HG03066 (cell line): ENCODE data around the gene IPO9.
"Not testable (repeated sequence)": the region's sequence is repeated elsewhere in the genome, so short reads cannot be mapped to it uniquely, and the experiment has no call there.

Source experiments
- ATAC-seq: cut with Tn5 transposase; IDR thresholded peaks from one replicate; pipeline ENCODE4 v1.9.1; 2021; ENCODE audit warnings: low read depth; ENCODE audit not compliant: unreplicated experiment

Gene IPO9

GRCh38 chr1:201900476-201900875, 71.5 kb downstream of the IPO9 start:
- no peak for ATAC-seq

GRCh38 chr1:201901036-201901435, 72.1 kb downstream of the IPO9 start:
- not testable (repeated sequence) for ATAC-seq

GRCh38 chr1:201902198-201902597, 73.2 kb downstream of the IPO9 start:
- ATAC-seq, result no peak

- no peak for ATAC-seq
Observed at GRCh38 chr1:201903135-201903534, 74.2 kb downstream of the IPO9 start.

- no peak for ATAC-seq
Observed at GRCh38 chr1:201904579-201904978, 75.6 kb downstream of the IPO9 start.

- no peak for ATAC-seq
Observed at GRCh38 chr1:201905234-201905890, 76.4 kb downstream of the IPO9 start.

GRCh38 chr1:201906336-201906735, 77.4 kb downstream of the IPO9 start:
- ATAC-seq, result no peak

- no peak for ATAC-seq
Observed at GRCh38 chr1:201907621-201908020, 78.7 kb downstream of the IPO9 start.

GRCh38 chr1:201911826-201912571, 83.0 kb downstream of the IPO9 start:
- ATAC-seq, result no peak

- ATAC-seq, result no peak
Observed at GRCh38 chr1:201912832-201913231, 83.9 kb downstream of the IPO9 start.

GRCh38 chr1:201914456-201915235, 85.7 kb downstream of the IPO9 start:
- ATAC-seq, result no peak

- ATAC-seq, result no peak
Observed at GRCh38 chr1:201916649-201917249, 87.8 kb downstream of the IPO9 start.

GRCh38 chr1:201917362-201918033, 88.5 kb downstream of the IPO9 start:
- no peak for ATAC-seq

- ATAC-seq, result no peak
Observed at GRCh38 chr1:201918343-201918742, 89.4 kb downstream of the IPO9 start.

- ATAC-seq, result no peak
Observed at GRCh38 chr1:201921952-201922558, 93.1 kb downstream of the IPO9 start.

- ATAC-seq, result no peak
Observed at GRCh38 chr1:201925301-201925567, 96.3 kb downstream of the IPO9 start.

GRCh38 chr1:201925981-201926645, 97.2 kb downstream of the IPO9 start:
- no peak for ATAC-seq

- no peak for ATAC-seq
Observed at GRCh38 chr1:201928266-201928665, 99.3 kb downstream of the IPO9 start.

GRCh38 chr1:201930137-201930536, 101.2 kb downstream of the IPO9 start:
- ATAC-seq, result no peak

- ATAC-seq, result no peak
Observed at GRCh38 chr1:201930803-201931202, 101.8 kb downstream of the IPO9 start.
